Effector memory CD8-positive, alpha-beta T cell (primary cell): ENCODE measurements around the gene DLG5.
A peak's percentile ranks its signal among the peaks of the same experiment; 100 is the strongest.

Source experiments
- ATAC-seq: fragments of 150-1000 bp; cut with Tn5 transposase; replicated peaks from 2 replicates; pipeline ENCODE4 v1.10.0; 2021; ENCODE audit warnings: mild to moderate bottlenecking, moderate library complexity
- DNase-seq, 3 experiments: peaks; one replicate each; pipeline ENCODE4 v3.0.0; 2021
- H3K27ac Mint-ChIP-seq, 2 donors: one replicate each; pipeline ENCODE4 v1.8.0; 2022; ENCODE audit warnings: mild to moderate bottlenecking in 2 of 2, mixed read lengths in 2 of 2, moderate library complexity in 2 of 2
- H3K27me3 Mint-ChIP-seq, 2 donors: one replicate each; pipeline ENCODE4 v1.8.0; 2022; ENCODE audit warnings: mixed read lengths in 2 of 2
- H3K36me3 Mint-ChIP-seq: one replicate; pipeline ENCODE4 v1.8.0; 2022; ENCODE audit warnings: mild to moderate bottlenecking, moderate library complexity, mixed read lengths; ENCODE audit not compliant: insufficient read depth
- H3K4me1 Mint-ChIP-seq, 2 donors: one replicate each; pipeline ENCODE4 v1.8.0; 2022; ENCODE audit warnings: low read depth in 2 of 2, mixed read lengths in 2 of 2
- H3K4me3 Mint-ChIP-seq, 2 donors: one replicate each; pipeline ENCODE4 v1.8.0; 2022; ENCODE audit warnings: mild to moderate bottlenecking in 2 of 2, mixed read lengths in 2 of 2, moderate library complexity in 2 of 2
- H3K9me3 Mint-ChIP-seq, 2 donors: one replicate each; pipeline ENCODE4 v1.8.0; 2022; ENCODE audit warnings: mixed read lengths in 2 of 2

Gene DLG5

DNA sequence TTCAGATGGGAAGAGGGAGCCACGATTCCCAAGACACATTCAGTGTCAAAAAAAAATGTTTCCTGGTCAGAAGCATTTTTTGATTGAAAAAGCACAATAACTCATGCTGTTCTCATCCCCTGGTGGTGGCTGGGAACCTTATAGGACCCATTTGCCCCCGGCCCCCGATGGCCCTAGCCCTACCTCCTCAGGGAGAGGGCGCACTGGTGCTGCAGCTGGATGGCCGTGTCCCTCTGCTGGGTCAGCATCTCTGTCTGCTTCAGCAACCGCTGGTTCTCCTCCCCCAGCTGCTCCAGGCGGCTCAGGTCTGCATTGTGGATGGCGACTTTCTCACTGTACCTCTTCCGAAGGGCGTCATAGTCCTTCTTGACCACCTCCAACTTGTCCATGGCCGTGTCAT is 83.3 kb downstream of the DLG5 start:
- ATAC-seq = no peak
- peak overlapping the region in 1 of 2 donors; percentile 92 for H3K27ac Mint-ChIP-seq
- peaks cover 6 to 14% of the 10 kb centered on the region in 2 donors for H3K4me1 Mint-ChIP-seq
- no peaks in the 10 kb centered on the region for H3K9me3 Mint-ChIP-seq
- DNase-seq = no peak
- H3K4me3 Mint-ChIP-seq = peak overlapping the region in 1 of 2 donors; percentile 19
- peaks cover 20% of the 10 kb centered on the region for H3K36me3 Mint-ChIP-seq
- no peaks in the 10 kb centered on the region for H3K27me3 Mint-ChIP-seq

DNA sequence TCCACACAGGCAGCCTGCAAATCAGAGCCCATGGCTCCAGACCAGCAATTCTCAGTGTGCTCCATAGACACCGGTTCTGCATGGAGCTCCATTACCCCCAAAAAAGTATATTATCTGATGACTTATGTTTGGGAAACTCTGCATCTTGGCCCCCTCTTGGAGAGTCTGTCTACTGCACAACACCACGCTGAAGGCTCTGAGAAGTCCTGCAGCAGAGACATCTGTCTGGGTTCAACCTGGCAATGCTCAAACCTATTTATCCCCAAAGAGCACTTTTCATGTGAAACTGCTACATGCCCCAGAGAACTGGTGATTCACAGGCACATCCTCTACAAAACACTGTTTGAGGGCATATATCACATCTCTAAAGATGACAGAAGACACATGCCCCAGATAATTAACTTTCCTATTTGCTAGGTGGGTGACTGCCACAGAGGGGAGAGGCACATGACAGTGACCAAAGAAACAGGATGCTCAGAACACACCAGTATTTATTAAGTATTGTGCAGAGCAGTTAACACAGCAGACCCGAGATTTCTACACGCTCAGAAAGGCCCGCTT is 83.8 kb downstream of the DLG5 start:
- H3K36me3 Mint-ChIP-seq = peaks cover 23% of the 10 kb centered on the region
- peaks cover 6 to 17% of the 10 kb centered on the region in 2 donors for H3K4me1 Mint-ChIP-seq
- no peaks in the 10 kb centered on the region for H3K9me3 Mint-ChIP-seq
- peak overlapping the region in 1 of 2 donors; percentile 27 for H3K4me3 Mint-ChIP-seq
- DNase-seq (no peak), ATAC-seq (peak; percentile 80)
- no peaks in the 10 kb centered on the region for H3K27me3 Mint-ChIP-seq
- H3K27ac Mint-ChIP-seq = peak overlapping the region in 1 of 2 donors; percentile 92

DNA sequence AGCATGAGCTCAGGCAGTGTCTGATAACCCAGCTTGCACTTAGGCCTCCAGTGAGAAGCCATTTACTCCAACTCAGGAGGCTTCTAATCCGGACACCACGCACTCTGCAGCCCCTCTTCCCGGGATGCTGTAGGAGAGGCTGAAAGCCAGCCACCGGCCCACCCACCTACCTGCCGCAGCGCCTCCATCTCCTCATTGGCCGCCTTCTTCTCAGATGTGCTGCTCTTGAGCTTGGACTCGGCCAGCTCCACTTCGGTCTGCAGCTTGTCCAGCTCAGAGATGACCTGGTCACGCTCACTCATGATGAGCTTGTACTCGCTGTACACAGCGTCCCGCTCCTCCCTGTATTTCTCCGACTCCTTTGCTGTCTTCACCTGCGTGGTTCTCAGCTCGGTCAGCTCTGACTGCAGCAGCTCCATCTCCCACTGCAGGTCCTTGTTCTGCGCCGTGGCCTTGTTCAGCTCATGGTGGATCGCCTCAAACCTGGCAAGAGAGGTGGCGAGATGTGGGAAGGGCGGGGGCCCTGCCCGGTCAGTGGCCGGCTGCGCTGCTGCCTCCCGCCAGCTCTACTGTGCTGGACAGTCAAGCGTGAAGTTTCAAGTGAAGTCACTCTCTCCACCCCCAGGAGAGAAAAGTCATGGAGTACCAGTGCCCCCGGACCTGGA is 84.7 kb downstream of the DLG5 start:
- DNase-seq (no peak), ATAC-seq (no peak)
- no peaks in the 10 kb centered on the region for H3K27me3 Mint-ChIP-seq
- peaks cover 28% of the 10 kb centered on the region for H3K36me3 Mint-ChIP-seq
- H3K27ac Mint-ChIP-seq = peak overlapping the region; percentile 1 to 92
- H3K9me3 Mint-ChIP-seq = no peaks in the 10 kb centered on the region
- no peak overlapping the region for H3K4me3 Mint-ChIP-seq
- peaks cover 5 to 20% of the 10 kb centered on the region in 2 donors for H3K4me1 Mint-ChIP-seq

- DNase-seq (no peak), ATAC-seq (no peak)
- peak overlapping the region in 1 of 2 donors; percentile 8 for H3K27ac Mint-ChIP-seq
- no peak overlapping the region for H3K4me3 Mint-ChIP-seq
- peaks cover 7 to 25% of the 10 kb centered on the region in 2 donors for H3K4me1 Mint-ChIP-seq
- peaks cover 39% of the 10 kb centered on the region for H3K36me3 Mint-ChIP-seq
- no peaks in the 10 kb centered on the region for H3K27me3 Mint-ChIP-seq
- no peaks in the 10 kb centered on the region for H3K9me3 Mint-ChIP-seq
These were observed 85.9 kb downstream of the DLG5 start for GRCh38 chr10:77840636-77841035.

DNA sequence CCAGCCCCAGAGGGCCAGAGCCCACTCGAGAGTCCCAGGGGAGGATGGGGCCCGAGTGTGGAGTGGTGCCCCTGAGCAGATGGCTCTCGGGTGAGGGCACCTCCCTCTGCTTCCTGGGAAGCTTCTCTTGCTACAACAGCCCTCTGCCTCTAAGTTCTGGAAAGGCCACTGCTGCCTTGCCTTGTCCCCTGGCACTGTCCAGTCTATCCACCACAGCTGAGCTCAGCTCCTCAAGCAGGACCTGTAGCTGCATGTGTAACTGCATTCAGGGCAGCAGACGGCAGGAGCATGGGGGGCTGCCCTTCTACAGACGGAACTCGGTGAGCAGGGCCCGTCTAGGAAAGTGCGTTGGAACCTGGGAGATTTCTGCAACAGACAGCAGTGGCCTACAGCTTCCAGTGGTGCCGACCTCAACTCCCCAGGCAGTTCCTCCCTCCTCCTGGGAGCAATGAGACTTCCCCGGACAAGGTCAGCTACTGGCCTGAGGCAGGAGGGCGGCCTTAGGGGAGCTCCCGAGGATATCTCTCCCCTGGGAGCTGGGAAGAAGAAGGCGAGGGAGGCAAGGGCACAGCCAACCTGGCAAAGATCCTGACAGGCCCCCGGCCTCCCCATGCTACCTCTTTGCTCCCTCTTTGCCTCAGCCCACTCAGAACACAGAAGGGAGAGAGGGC is 88.5 kb downstream of the DLG5 start:
- peaks cover 52% of the 10 kb centered on the region for H3K36me3 Mint-ChIP-seq
- H3K4me1 Mint-ChIP-seq = peaks cover 15 to 39% of the 10 kb centered on the region in 2 donors
- H3K27ac Mint-ChIP-seq = peak overlapping the region; percentile 96 to 97
- H3K4me3 Mint-ChIP-seq = peak overlapping the region in 1 of 2 donors; percentile 63
- no peaks in the 10 kb centered on the region for H3K9me3 Mint-ChIP-seq
- H3K27me3 Mint-ChIP-seq = no peaks in the 10 kb centered on the region
- ATAC-seq (no peak), DNase-seq (no peak)

DNA sequence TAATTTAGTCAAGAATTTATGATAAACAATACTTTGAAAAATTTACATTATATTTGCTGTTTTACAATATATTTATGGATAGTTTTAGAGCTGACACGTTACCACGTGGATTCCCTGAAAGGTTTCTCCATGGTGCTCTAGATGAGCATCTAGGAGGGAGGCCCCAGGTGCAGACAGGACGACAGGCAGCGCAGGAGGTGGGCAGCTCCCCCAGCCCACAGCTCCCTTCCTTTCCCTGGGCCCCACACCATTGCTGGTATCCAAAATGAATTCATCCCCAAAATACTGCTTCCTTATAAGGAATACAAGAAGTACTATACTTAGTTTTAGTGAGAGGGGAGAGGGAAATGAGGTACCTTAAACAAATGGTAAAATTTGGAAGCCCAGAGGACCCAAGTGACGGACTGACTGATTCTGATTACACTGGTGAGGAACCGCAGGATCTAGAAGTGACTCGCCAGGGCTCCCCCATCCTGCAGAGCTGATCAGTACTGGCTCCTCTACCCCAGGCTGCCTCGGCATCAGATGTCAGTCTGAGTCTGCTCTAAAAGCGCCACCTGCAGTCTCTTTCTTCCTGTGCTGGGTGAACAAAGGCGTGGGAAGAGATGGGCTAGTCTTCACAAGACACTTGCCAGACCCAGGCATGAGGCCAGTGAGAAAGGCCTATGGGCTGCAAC is 89.2 kb downstream of the DLG5 start:
- Mint-ChIP-seq H3K4me3 (peak overlapping the region in 1 of 2 donors; percentile 63), H3K27me3 (no peaks in the 10 kb centered on the region), H3K9me3 (no peaks in the 10 kb centered on the region), H3K27ac (peak overlapping the region; percentile 96 to 97), H3K4me1 (peaks cover 17 to 41% of the 10 kb centered on the region in 2 donors), H3K36me3 (peaks cover 53% of the 10 kb centered on the region)
- DNase-seq (peak; percentile 61 to 67 (median 67)), ATAC-seq (peak; percentile 64)

GRCh38 chr10:77836299-77836820 is 90.2 kb downstream of the DLG5 start:
- ATAC-seq (peak; percentile 75), DNase-seq (peak; percentile 67 to 81 (median 79))
- Mint-ChIP-seq H3K27ac (peak overlapping the region; percentile 96 to 97), H3K36me3 (peaks cover 55% of the 10 kb centered on the region), H3K4me1 (peaks cover 22 to 42% of the 10 kb centered on the region in 2 donors), H3K27me3 (no peaks in the 10 kb centered on the region), H3K4me3 (peak overlapping the region; percentile 70 to 73), H3K9me3 (no peaks in the 10 kb centered on the region)

DNA sequence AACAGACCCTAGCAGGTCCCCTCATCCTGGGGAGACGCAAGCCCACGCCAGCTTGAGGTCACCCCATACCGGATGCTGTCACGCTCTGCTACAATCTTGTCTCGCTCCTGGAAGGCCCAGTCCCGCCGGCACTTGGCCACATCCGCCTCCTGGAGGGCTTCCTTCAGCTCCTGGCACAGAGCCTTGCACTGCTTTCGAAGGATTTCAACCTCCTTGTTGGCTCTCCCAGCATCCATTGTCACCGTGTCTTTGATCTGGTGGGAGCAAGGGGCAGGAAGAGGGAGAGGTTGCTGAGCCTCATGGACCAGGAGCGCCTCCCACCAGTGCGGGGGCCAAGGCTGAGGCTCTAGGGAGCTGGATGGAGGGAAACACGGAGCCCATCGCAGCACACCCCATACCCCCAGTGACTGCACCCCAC is 90.9 kb downstream of the DLG5 start:
- H3K36me3 Mint-ChIP-seq = peaks cover 55% of the 10 kb centered on the region
- H3K27ac Mint-ChIP-seq = peak overlapping the region; percentile 96 to 97
- DNase-seq (no peak), ATAC-seq (no peak)
- H3K4me1 Mint-ChIP-seq = peaks cover 22 to 42% of the 10 kb centered on the region in 2 donors
- no peaks in the 10 kb centered on the region for H3K9me3 Mint-ChIP-seq
- H3K27me3 Mint-ChIP-seq = no peaks in the 10 kb centered on the region
- H3K4me3 Mint-ChIP-seq = peak overlapping the region; percentile 70 to 73

DNA sequence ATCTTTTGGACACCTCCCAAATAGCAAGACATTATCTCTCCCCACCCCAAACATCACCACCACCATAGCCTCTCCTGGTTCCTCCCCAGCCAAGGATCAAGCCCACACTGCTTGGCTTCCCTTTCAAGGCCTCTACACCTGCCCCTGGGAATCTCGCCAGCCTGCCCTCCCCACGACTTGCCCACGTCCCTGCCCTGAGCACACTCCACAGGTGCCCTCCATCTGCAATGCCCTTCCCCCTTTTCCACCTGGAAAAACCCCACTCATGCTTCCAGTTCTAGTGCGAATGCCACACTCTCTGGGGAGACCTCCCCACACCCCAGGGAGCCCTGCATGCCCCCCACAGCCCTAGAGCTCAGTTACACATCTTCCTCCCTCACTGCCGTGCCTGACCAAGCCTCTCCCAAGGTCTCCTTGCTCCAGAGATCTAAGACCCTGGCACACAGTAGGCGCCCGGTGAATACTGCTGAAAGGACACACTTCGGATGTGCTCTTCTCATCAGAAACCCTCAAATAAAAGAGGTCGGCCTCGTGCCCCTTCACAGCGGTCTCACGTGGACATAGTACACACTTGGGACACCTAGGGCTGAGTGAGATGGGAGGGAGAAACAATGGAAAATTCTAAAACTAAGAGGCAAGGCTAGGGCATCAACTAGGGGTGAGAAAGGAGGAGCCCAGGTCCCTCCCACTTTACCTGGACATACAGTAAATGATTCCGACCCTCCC is 91.4 kb downstream of the DLG5 start:
- Mint-ChIP-seq H3K36me3 (peaks cover 55% of the 10 kb centered on the region), H3K9me3 (no peaks in the 10 kb centered on the region), H3K27me3 (no peaks in the 10 kb centered on the region), H3K4me3 (peak overlapping the region; percentile 9 to 73), H3K4me1 (peaks cover 22 to 42% of the 10 kb centered on the region in 2 donors), H3K27ac (peak overlapping the region; percentile 96 to 97)
- ATAC-seq (no peak), DNase-seq (no peak)

- H3K27ac Mint-ChIP-seq = peak overlapping the region; percentile 96 to 97
- peaks cover 22 to 42% of the 10 kb centered on the region in 2 donors for H3K4me1 Mint-ChIP-seq
- peak overlapping the region; percentile 9 to 73 for H3K4me3 Mint-ChIP-seq
- DNase-seq (no peak), ATAC-seq (no peak)
- H3K9me3 Mint-ChIP-seq = no peaks in the 10 kb centered on the region
- H3K36me3 Mint-ChIP-seq = peaks cover 55% of the 10 kb centered on the region
- H3K27me3 Mint-ChIP-seq = no peaks in the 10 kb centered on the region
These were observed 92.0 kb downstream of the DLG5 start for GRCh38 chr10:77834540-77834939.

DNA sequence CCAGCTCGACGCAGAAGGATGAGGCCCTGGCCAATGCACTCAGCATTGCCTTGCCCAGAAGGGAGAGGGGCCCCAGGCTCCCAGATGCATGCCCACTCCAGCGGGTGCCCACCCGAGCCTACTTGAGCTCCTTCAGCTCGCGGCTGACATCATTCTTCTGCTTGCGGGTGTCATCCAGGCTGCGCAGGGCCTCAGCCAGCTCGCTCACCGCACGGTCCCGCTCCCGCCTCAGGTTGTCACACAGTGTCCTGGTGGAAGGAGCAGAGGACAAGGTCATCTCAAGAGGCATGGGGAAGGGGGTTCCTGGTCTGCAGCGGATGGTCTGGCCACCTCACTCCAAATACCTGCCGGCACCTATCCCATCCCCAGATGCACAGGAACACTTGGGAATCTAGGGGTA is 92.8 kb downstream of the DLG5 start:
- Mint-ChIP-seq H3K4me1 (peaks cover 22 to 44% of the 10 kb centered on the region in 2 donors), H3K9me3 (no peaks in the 10 kb centered on the region), H3K36me3 (peaks cover 54% of the 10 kb centered on the region), H3K27ac (peak overlapping the region; percentile 96 to 97), H3K27me3 (no peaks in the 10 kb centered on the region), H3K4me3 (no peak overlapping the region)
- DNase-seq (no peak), ATAC-seq (no peak)

DNA sequence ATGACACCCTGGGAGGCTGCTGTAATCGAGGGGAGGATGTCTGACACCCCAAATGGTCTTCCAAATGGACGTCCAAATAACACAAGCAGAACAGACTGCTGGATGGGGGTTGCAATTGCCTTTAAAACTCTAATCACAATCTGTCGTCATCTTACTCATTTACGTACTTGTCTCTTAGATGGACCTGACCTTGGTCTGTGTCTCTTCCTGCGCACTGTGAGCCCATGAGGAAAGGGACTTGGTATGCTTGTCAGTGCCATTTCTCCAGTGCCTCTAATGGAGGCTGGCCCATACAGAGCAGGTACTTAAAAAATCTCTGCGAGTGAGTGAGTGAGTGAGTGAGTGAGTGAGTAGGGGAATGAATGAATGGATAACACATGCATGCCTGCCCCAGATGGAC is 93.3 kb downstream of the DLG5 start:
- peaks cover 51% of the 10 kb centered on the region for H3K36me3 Mint-ChIP-seq
- no peak overlapping the region for H3K4me3 Mint-ChIP-seq
- H3K4me1 Mint-ChIP-seq = peaks cover 22 to 44% of the 10 kb centered on the region in 2 donors
- no peak for ATAC-seq
- no peak for DNase-seq
- no peaks in the 10 kb centered on the region for H3K27me3 Mint-ChIP-seq
- no peaks in the 10 kb centered on the region for H3K9me3 Mint-ChIP-seq
- H3K27ac Mint-ChIP-seq = peak overlapping the region; percentile 96 to 97
